CD14-positive monocyte (primary cell): Measurements from ENCODE around the gene ELN. TPM values are rescaled to one million over a fixed set of nuclear protein-coding genes. Genes with fewer than 3 reads are reported as not detected.

ENCODE experiments used
- DNase-seq, 3 donors: peaks; one replicate each; pipeline ENCODE4 v3.0.0-alpha.2; 2011 to 2022
- H2AFZ ChIP-seq: 2 replicates; pipeline ENCODE4 v1.6.0; 2012; ENCODE audit warnings: mild to moderate bottlenecking, low read depth, low read length, inconsistent platforms; ENCODE audit not compliant: insufficient read depth, poor library complexity, severe bottlenecking
- H3K27ac ChIP-seq, 2 donors: 1 replicate in 1 of 2; 2 replicates in 1 of 2; pipeline ENCODE4 v1.5.1; 2012 to 2013; ENCODE audit warnings: low read length in 2 of 2, control low read depth in 1 of 2, inconsistent platforms in 1 of 2, low read depth in 1 of 2, mild to moderate bottlenecking in 1 of 2
- H3K27me3 ChIP-seq, 2 donors: one replicate each; pipeline versions ENCODE4 v1.6.0 to v1.6.1; 2011 to 2013; ENCODE audit warnings: low read length in 2 of 2; ENCODE audit not compliant: control insufficient read depth in 2 of 2, insufficient read depth in 2 of 2
- H3K36me3 ChIP-seq, 2 donors: replicated peaks in 1 of 2; 1 replicate in 1 of 2; 2 replicates in 1 of 2; pipeline versions ENCODE4 v1.5.1 to v1.6.1; 2012 to 2013; ENCODE audit warnings: low read length in 2 of 2, control low read depth in 1 of 2, inconsistent platforms in 1 of 2, mild to moderate bottlenecking in 1 of 2; ENCODE audit not compliant: insufficient read depth in 2 of 2, control insufficient read depth in 1 of 2
- H3K4me1 ChIP-seq, 2 donors: 1 replicate in 1 of 2; 2 replicates in 1 of 2; pipeline versions ENCODE4 v1.5.1 to v1.6.1; 2012 to 2013; ENCODE audit warnings: low read length in 2 of 2, control low read depth in 1 of 2, inconsistent platforms in 1 of 2, mild to moderate bottlenecking in 1 of 2, moderate library complexity in 1 of 2; ENCODE audit not compliant: insufficient read depth in 2 of 2, control insufficient read depth in 1 of 2
- H3K4me2 ChIP-seq: replicated peaks from 2 replicates; pipeline ENCODE3; 2012; ENCODE audit warnings: low read length, moderate library complexity, mild to moderate bottlenecking; ENCODE audit not compliant: poor library complexity, severe bottlenecking; ENCODE audit errors: extremely low read depth
- H3K4me3 ChIP-seq, 3 experiments: fragments of 200-600 bp in 1 of 3; sonication (generic) in 1 of 3; replicated peaks in 1 of 3; 1 replicate in 2 of 3; 2 replicates in 1 of 3; pipeline ENCODE4 v1.5.1; 2011 to 2013; ENCODE audit warnings: low read length in 3 of 3, mild to moderate bottlenecking in 3 of 3, control low read depth in 2 of 3, low read depth in 2 of 3, inconsistent platforms in 1 of 3, moderate library complexity in 1 of 3
- H3K79me2 ChIP-seq: 2 replicates; pipeline ENCODE4 v1.6.0; 2012; ENCODE audit warnings: mild to moderate bottlenecking, control low read depth, inconsistent platforms, low read length, moderate library complexity; ENCODE audit not compliant: insufficient read depth
- H3K9ac ChIP-seq: 2 replicates; pipeline ENCODE4 v1.6.0; 2017; ENCODE audit warnings: low read length, mild to moderate bottlenecking; ENCODE audit not compliant: insufficient read depth, poor library complexity, severe bottlenecking
- H3K9me3 ChIP-seq, 2 donors: replicated peaks in 1 of 2; 1 replicate in 1 of 2; 2 replicates in 1 of 2; pipeline versions ENCODE4 v1.5.1 to v1.6.1; 2012 to 2013; ENCODE audit warnings: low read length in 2 of 2, control low read depth in 1 of 2; ENCODE audit not compliant: control insufficient read depth in 1 of 2, insufficient read depth in 1 of 2
- H4K20me1 ChIP-seq: 2 replicates; pipeline ENCODE4 v1.6.0; 2012; ENCODE audit warnings: mild to moderate bottlenecking, low read length, control low read depth, moderate library complexity; ENCODE audit not compliant: insufficient read depth
- H3K27ac Mint-ChIP-seq, 7 donors: one replicate each; pipeline ENCODE4 v1.8.0; 2020; ENCODE audit warnings: mild to moderate bottlenecking in 7 of 7, mixed read lengths in 7 of 7, moderate library complexity in 6 of 7, inconsistent platforms in 2 of 7
- H3K27me3 Mint-ChIP-seq, 3 donors: one replicate each; pipeline ENCODE4 v1.8.0; 2021 to 2022; ENCODE audit warnings: low read depth in 3 of 3, mild to moderate bottlenecking in 3 of 3, mixed read lengths in 3 of 3, moderate library complexity in 3 of 3, inconsistent platforms in 1 of 3
- H3K36me3 Mint-ChIP-seq, 2 donors: one replicate each; pipeline ENCODE4 v1.8.0; 2020; ENCODE audit warnings: mixed read lengths in 2 of 2, inconsistent platforms in 1 of 2, mild to moderate bottlenecking in 1 of 2
- H3K4me1 Mint-ChIP-seq: one replicate; pipeline ENCODE4 v1.8.0; 2020; ENCODE audit warnings: mild to moderate bottlenecking, mixed read lengths
- H3K4me3 Mint-ChIP-seq, 2 donors: one replicate each; pipeline ENCODE4 v1.8.0; 2020; ENCODE audit warnings: mild to moderate bottlenecking in 2 of 2, mixed read lengths in 2 of 2, moderate library complexity in 1 of 2
- H3K9me3 Mint-ChIP-seq, 7 donors: one replicate each; pipeline ENCODE4 v1.8.0; 2020 to 2022; ENCODE audit warnings: mixed read lengths in 7 of 7, mild to moderate bottlenecking in 6 of 7, moderate library complexity in 6 of 7, inconsistent platforms in 2 of 7
- CTCF ChIP-seq: fragments of 200-600 bp; IDR thresholded peaks from one replicate; pipeline ENCODE4 v1.8.0; 2022; ENCODE audit warnings: antibody characterized with exemption, mild to moderate bottlenecking
- WGBS: methylation state at CpG from one replicate; pipeline ENCODE4 v1.1.5; 2013; ENCODE audit warnings: missing lambda C conversion rate; ENCODE audit not compliant: insufficient coverage; 5-methylcytosine and 5-hydroxymethylcytosine counted together
- intact Hi-C, 2 donors: fragments of 100-400 bp; cut with micrococcal nuclease; formaldehyde crosslinking; loops; one replicate each; pipeline versions ENCODE4 v1.15.0 to v1.15.1; 2023
- polyA plus RNA-seq, 3 donors: library from polyadenylated mRNA; depleted of rRNA in 1 of 3; unstranded in 2 of 3; stranded (reverse) in 1 of 3; fragments of 300-500 nt in 2 of 3; fragments of >200 nt in 1 of 3; fragmentation: Illumina TruSeq in 2 of 3; gene quantifications; 1 replicate in 2 of 3; 2 replicates in 1 of 3; pipeline ENCODE4 v1.2.3, GENCODE V29; 2012 to 2021

ELN gene
- polyA plus RNA-seq, 3 donors = not detected

GRCh38 chr7:74099031-74099430 lies 71.1 kb downstream of the ELN start:
- H3K4me3 Mint-ChIP-seq = no peak overlapping the region

GRCh38 chr7:74101061-74101681 lies 73.2 kb downstream of the ELN start:
- Histone ChIP-seq H4K20me1 (no peaks in the 10 kb centered on the region), H2AFZ (no peak overlapping the region), H3K4me2 (no peak overlapping the region), H3K9ac (no peak overlapping the region), H3K79me2 (no peaks in the 10 kb centered on the region), H3K27me3 (no peaks in the 10 kb centered on the region), H3K4me3 (no peak overlapping the region), H3K9me3 (no peaks in the 10 kb centered on the region), H3K36me3 (peaks cover 77 to 98% of the 10 kb centered on the region in 2 donors), H3K4me1 (no peaks in the 10 kb centered on the region), H3K27ac (no peak overlapping the region)
- DNase-seq = no peak
- no peaks in the 10 kb centered on the region for H3K4me1 Mint-ChIP-seq
- peak overlapping the region in 1 of 7 donors; percentile 22 for H3K27ac Mint-ChIP-seq
- H3K4me3 Mint-ChIP-seq = no peak overlapping the region
- no peak for TF ChIP-seq CTCF
- peaks cover 67 to 94% of the 10 kb centered on the region in 2 donors for H3K36me3 Mint-ChIP-seq
- H3K27me3 Mint-ChIP-seq = peaks cover 0 to 5% (median 0%) of the 10 kb centered on the region in 3 donors
- 74% methylated on average over 5 of the region's 8 CpGs for WGBS
- H3K9me3 Mint-ChIP-seq = peaks cover 0 to 6% (median 2%) of the 10 kb centered on the region in 7 donors
- intact Hi-C loops = no loop called here

More at GRCh38 chr7:74099031-74099430, 71.1 kb downstream of the ELN start:
- Histone ChIP-seq H2AFZ (no peak overlapping the region), H3K36me3 (peaks cover 60 to 77% of the 10 kb centered on the region in 2 donors), H3K9me3 (no peaks in the 10 kb centered on the region), H3K27ac (no peak overlapping the region), H3K9ac (no peak overlapping the region), H4K20me1 (peaks cover 10% of the 10 kb centered on the region), H3K27me3 (no peaks in the 10 kb centered on the region), H3K4me1 (peaks cover 9 to 16% of the 10 kb centered on the region in 2 donors), H3K4me2 (no peak overlapping the region), H3K79me2 (peaks cover 15% of the 10 kb centered on the region), H3K4me3 (no peak overlapping the region)
- Mint-ChIP-seq H3K9me3 (peaks cover 0 to 6% (median 2%) of the 10 kb centered on the region in 7 donors), H3K36me3 (peaks cover 54 to 76% of the 10 kb centered on the region in 2 donors), H3K27ac (peak overlapping the region in 1 of 7 donors; percentile 32), H3K27me3 (peaks cover 0 to 2% (median 0%) of the 10 kb centered on the region in 3 donors), H3K4me1 (peaks cover 7% of the 10 kb centered on the region)
- intact Hi-C loops = no loop called here
- 99% methylated on average over 14 of the region's 17 CpGs for WGBS
- no peak for DNase-seq
- no peak for TF ChIP-seq CTCF
